GOT3 (cell line): ENCODE data around the gene TERT.

Experiments used
- DNase-seq: peaks from one replicate; lab custom pipeline; 2025; ENCODE audit warnings: mixed read lengths; lab: John Stamatoyannopoulos, UW

The TERT gene

DNA sequence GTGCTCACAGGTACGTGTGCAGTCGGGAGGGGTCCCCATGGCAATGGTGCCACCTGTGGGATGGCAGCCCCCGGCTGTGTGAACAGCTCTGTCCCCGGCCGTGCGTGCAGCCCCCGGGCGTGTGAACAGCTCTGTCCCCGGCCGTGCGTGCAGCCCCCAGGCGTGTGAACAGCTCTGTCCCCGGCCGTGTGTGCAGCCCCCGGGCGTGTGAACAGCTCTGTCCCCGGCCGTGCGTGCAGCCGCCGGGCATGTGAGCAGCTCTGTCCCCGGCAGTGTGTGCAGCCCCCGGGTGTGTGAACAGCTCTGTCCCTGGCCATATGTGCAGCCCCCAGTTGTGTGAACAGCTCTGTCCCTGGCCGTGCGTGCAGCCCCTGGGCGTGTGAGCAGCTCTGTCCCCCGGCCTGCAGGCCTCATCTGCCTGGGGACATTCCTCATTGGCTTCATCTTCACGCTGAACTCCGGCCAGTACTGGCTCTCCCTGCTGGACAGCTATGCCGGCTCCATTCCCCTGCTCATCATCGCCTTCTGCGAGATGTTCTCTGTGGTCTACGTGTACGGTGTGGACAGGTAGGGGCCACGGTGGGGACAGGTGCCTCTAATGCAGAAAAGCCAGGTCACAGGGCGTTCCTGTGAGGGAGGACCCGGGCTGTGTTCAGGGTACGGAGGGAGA is 75.6 kb downstream of the TERT start:
- no peak for DNase-seq

DNA sequence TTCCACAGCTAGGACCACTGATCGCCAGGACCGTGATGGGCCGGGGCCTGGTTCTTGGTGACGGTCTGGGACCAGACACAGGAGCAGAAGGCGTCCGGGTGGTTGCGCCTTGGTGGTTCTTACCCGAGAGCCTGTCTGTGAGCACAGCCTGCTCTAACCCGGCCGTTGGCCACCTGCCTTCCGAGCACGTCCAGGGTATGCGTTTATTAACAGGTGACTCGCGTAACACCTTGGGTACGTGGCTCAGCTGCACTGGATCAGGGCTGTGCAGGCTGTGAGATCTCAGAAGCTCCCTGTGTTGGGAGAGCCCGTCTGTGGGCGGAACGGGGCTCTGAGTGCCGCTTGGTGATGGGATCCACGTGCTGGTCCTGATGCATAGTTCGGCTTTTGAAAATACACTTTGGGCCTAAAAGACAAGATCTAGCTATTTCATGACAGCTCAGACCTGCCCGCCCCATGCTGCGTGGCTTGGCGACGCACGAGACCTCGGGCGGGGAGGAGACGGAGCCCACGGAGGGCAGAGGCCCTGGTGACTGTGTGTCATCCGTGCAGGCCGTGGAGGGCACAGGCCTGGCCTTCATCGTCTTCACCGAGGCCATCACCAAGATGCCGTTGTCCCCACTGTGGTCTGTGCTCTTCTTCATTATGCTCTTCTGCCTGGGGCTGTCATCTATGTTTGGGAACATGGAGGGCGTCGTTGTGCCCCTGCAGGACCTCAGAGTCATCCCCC is 76.4 kb downstream of the TERT start:
- DNase-seq, result no peak

DNA sequence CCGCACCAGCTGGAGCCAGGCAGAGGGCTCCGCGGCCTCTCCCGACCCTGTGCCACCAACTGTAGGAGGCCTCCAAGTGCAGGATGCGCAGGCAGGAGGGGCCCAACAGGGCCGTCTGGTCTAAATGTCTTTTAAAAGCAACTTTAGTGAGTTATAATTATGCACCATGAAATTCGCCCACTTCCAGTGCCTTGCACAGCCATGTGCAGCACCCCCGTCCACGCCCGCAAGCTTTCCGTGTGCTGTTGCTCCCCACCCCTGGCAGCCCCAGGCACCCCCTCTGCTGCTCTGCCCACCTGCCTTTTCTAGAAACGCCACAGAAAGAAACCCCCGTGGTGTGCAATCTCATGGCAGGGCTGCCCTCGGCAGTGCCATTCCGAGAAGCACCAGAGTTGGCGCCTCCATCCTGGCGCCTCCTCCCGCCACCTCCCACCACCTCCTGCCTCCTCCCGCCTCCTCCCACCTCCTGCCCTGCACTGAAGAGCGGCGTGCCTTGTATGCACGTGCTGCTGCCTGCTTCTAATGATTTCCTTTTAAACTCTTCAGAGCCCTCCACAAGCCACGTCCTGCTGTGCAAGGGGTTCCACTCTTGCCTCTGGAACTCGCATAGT is 77.2 kb downstream of the TERT start:
- no peak for DNase-seq

DNA sequence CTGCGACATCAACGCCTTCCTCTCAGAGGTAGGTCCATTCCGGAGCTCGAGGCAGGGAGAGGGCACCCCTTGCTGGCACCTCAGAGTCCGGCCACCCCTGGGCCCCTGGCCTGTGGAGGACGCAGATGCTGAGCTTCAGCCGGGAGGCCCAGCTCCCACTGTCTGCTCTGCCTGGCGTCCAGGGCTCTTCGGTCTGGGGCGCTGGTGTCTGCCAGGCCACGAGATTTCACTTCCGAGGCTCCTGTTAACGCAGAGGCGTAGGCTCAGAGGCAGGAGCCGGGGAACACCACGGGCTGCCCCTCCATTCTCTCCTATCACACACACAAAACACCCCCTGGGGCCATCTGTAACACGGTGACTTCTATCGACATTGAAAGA is 78.0 kb downstream of the TERT start:
- no peak for DNase-seq

DNA sequence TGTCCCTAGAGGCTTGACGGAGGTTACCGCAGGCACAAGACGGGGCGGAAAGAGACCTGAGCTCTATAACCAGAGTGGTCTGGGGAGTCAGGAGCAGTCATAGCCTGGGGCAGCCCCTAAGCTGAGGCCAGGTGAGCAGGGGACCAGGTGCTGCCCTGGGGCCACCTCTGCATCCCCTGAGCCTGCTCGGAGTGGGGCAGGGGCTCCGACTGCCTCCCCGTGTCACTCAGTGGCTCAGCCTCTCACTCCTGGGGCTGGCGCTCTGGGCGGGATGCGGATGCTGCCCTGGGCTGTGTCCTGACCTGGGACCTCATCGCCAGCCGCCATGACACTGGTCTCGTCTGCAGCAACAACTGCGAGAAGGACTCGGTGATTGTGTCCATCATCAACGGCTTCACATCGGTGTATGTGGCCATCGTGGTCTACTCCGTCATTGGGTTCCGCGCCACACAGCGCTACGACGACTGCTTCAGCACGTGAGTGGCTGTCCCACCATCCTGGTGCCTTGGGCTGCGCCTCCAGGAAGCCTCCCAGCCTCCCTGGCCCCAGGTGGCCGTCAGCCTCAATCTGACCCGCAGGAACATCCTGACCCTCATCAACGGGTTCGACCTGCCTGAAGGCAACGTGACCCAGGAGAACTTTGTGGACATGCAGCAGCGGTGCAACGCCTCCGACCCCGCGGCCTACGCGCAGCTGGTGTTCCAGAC is 78.5 kb downstream of the TERT start:
- DNase-seq, result no peak

DNA sequence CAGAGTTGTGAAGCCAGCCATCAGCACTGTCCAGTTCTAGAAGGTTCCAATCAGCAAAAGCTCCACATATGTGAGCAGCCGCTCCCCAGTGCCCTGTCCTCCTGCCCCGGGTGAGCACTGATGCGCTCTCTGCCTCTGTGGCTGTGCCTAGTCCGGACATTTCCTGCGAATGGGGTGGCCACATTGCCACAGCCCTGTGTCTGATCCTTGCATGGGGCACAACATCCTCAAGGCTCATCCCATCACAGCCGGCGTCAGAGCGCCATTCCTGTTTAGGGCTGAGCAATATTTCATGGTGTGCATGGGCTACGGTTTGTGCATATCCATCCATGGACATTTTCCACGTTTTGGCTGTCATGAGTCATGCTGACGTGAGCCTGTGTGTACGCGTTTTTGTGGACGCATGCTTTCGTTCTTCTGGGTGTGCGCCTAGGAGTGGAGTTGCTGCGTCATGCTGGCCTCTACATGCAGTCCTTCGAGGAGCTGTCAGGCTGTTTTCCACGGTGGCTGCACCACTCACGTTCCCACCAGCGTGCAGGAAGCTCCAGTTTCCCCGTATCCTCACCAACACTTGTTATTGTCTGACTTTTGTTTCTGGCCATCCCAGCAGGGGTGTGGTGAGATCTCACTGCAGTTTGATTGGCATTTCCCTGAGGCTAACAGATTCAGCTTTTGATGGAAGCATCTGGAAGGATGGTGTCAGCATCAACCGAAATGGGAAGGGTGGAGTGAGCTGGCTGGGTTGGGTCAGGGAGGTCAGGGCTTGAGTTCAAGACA is 79.4 kb downstream of the TERT start:
- no peak for DNase-seq

- no peak for DNase-seq
Observed at GRCh38 chr5:1214936-1215220, 80.0 kb downstream of the TERT start.

DNA sequence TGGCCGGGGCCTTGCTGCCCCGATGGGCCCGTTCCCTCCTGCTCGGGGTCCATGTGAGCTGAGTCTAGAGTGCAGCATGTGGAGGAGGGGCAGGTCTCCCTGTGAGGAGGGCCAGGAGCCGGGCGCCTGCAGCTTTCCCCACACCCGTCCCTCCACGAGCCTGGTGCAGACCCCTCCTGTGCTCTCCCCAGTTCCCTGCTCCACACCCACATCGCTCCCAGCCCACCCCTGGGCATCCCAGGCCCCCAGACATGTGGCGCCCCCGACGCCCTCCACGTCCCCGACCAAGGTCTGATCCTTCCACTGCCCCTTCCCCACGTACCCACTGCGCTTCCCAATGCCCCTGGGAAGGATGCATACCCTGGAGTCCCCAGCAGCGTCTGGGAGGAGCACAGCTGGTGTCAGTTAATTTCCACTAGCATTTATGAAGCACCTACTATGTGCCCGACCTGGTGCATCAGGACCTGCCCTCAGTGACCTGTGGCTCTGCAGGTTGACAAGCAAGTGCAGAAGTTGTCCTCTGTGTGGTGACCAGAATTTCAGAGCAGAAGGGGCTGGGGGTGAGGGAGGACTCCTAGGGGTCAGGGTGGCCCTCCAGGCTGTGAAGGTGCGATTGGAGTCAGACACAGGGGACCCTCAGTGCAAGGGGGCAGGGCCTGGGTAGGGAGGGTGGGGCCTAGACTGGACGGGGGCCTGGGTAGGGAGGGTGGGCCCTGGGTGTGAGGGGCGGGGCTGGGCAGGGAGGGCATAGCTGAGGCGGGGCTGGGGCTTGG is 80.5 kb downstream of the TERT start:
- no peak for DNase-seq

DNA sequence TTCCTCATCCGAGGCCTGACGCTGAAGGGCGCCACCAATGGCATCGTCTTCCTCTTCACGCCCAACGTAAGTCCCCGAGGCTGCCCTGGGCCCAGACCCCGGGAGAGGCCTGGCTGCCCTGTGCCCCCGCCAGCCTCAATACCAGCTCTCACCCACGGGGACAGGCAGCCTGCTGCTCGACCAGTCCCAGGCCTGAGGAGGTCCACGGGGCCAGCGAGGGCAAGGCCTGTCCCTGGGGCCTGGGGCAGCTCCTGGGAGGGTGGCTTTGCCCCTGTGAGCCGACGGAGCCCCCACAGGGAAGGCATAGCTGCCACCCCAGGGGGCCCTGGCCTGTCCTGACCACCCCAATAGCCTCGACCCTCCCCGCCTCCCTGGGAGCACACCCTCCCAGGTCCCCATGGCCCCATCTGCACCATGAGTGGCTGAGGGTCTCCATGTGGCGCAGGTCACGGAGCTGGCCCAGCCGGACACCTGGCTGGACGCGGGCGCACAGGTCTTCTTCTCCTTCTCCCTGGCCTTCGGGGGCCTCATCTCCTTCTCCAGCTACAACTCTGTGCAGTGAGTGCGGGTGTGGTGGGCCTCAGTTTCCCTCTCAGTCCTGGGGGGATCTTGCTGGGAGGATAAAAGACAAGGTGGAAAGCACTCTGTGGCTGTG is 81.2 kb downstream of the TERT start:
- DNase-seq, result no peak

- DNase-seq, result no peak
Observed at GRCh38 chr5:1212881-1213280, 82.0 kb downstream of the TERT start.

DNA sequence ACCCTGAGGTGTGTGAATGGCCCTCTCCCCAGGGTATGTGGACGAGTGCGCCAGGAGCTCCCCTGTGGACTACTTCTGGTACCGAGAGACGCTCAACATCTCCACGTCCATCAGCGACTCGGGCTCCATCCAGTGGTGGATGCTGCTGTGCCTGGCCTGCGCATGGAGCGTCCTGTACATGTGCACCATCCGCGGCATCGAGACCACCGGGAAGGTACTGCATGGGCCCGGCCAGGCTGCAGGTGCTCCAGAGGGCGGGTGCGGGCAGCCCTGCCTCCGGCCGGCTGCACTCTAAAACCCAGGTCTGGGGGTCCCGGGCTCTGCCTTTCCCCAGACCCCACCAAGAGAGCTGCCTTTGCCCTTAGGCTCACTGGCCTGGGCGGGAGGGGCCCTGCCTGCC is 82.6 kb downstream of the TERT start:
- DNase-seq, result no peak

GRCh38 chr5:1211701-1212100 is 83.2 kb downstream of the TERT start:
- no peak for DNase-seq

GRCh38 chr5:1210832-1211251 is 84.0 kb downstream of the TERT start:
- no peak for DNase-seq

DNA sequence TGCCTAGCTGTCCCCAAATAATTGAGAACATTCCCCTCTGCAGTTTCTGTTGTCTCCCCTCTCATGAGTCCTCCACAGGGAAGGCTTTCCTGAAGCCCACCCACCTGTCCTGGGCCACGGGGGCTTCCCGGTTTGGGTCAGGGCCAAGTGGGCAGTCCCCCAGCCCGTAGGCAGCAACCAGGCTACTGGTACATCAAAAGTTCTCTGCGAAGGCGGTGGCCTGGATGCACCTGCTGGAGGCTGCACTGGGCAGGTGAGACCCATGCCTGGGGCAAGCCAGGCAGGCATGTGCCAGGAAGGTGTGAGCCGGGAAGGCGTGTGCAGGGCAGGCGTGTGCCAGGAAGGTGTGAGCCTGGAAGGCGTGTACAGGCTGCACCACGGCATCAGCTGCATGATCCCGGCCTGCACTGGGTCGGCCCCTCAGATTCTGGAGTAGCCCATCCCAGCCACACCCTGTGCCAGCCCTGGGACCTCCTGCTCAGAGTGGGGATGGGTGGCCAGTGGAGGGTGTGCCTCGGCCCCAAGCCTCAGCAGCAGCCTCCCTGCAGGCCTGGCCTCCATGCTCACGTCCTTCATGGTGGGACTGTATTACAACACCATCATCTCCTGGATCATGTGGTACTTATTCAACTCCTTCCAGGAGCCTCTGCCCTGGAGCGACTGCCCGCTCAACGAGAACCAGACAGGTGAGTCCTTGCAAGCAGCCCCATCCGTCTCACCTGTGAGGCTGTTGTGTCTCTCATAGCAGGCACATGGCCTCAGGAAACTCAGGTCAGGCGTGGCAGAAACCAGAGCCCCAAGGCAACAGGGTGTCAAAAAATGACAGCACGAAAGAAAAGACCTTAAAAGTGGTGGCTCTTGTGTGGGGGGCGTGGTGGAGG is 84.7 kb downstream of the TERT start:
- DNase-seq, result no peak

- no peak for DNase-seq
Observed at GRCh38 chr5:1209489-1209852, 85.4 kb downstream of the TERT start.

DNA sequence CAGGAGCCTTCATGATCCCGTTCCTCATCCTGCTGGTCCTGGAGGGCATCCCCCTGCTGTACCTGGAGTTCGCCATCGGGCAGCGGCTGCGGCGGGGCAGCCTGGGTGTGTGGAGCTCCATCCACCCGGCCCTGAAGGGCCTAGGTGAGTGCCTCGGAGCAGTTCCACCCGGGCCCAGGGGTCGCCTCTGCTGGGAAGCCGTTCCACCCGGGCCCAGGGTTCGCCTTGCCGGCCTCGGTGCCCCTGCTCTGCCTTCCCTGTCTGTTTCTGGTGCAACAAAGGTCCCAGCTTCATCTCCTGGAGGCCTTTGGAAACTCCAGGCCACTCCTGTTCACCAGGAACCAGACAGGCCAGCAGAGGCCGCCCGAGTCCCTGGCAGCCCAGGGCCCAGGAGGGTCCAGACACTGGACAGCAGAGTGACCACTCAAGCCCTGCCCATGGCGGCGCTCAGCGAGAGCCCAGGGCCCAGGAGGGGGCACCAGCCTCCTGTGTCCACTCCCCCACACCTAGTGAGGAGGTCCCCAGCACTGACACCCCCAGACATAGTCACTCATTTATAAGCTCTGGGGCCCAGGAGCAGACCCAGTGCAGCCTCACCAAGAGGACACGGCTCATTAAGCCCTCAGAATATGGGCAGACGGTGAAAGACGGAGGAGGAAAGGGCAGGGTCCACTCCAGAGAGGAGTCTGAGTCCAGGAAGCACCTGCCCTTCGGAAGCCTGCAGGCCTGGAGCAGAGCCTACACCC is 86.0 kb downstream of the TERT start:
- DNase-seq, result no peak

DNA sequence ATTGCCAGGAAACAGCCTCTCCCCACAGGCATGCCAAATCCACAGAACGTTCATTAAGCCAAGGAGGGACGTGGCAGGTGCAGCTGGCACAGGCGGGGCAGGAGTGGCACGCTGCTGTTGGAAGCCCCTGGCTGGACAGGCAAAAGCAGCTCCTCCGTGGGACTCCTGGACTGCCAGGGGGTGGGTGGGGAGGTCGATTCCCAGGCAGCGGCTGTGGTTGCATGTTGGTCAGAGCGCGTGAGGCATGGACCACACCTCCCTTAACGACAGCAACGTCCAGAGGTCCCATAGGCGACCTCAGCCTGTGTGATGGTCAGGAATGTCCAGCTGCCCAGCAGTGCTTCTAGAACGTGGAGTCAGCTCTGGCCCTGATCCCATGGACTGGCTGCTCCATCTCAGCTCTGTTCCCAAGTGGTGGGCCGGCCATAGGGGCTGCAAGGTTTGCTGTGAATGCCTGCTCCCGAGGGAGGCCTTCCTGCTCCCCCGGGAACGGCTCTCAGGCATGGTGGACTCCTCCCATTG is 86.6 kb downstream of the TERT start:
- no peak for DNase-seq

DNA sequence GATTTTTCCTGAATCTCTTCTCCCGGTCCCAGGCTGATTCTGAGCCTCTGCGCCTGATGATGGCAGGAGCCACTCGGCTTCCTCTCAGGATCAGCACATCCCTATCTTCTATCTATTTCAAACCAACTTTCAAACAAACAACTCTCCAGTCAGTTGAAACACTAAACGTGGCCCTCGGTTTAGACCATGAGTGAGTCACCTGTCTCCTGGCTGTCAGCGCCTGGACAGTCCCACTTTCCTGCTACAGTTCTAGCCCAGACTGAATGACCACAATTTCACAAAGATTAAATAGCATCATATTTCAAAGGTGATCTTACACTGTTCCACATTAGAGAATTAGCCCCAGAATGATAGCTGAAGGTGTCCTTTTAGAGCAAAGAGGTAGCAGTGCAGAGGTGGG is 87.3 kb downstream of the TERT start:
- no peak for DNase-seq
